Effector memory CD4-positive, alpha-beta T cell (primary cell): ENCODE data around the gene XRCC3.

Source experiments
- DNase-seq, 3 donors: peaks; one replicate each; pipeline ENCODE4 v3.0.0-alpha.2; 2020
- H3K27ac ChIP-seq: 2 replicates; pipeline ENCODE4 v1.7.0; 2013; ENCODE audit warnings: mild to moderate bottlenecking, low read length, moderate library complexity; ENCODE audit not compliant: insufficient read depth, poor library complexity, severe bottlenecking
- H3K27me3 ChIP-seq: replicated peaks from 2 replicates; pipeline ENCODE4 v1.7.0; 2013; ENCODE audit warnings: mild to moderate bottlenecking, low read length; ENCODE audit not compliant: insufficient read depth, control insufficient read depth, poor library complexity, severe bottlenecking
- H3K36me3 ChIP-seq: 2 replicates; pipeline ENCODE4 v1.7.0; 2013; ENCODE audit warnings: mild to moderate bottlenecking, low read length, moderate library complexity; ENCODE audit not compliant: control insufficient read depth, insufficient read depth
- H3K4me1 ChIP-seq: 2 replicates; pipeline ENCODE4 v1.7.0; 2013; ENCODE audit warnings: low read length, mild to moderate bottlenecking; ENCODE audit not compliant: control insufficient read depth, insufficient read depth, poor library complexity, severe bottlenecking
- H3K4me3 ChIP-seq: 2 replicates; pipeline ENCODE4 v1.7.0; 2013; ENCODE audit warnings: low read length, low read depth, mild to moderate bottlenecking; ENCODE audit not compliant: insufficient read depth, poor library complexity, severe bottlenecking
- H3K9me3 ChIP-seq: 2 replicates; pipeline ENCODE4 v1.7.0; 2013; ENCODE audit warnings: mild to moderate bottlenecking, low read length, moderate library complexity; ENCODE audit not compliant: control insufficient read depth

The XRCC3 gene

GRCh38 chr14:103686831-103687485, 28.3 kb downstream of the XRCC3 start:
- Histone ChIP-seq H3K27me3 (no peaks in the 10 kb centered on the region), H3K4me1 (no peaks in the 10 kb centered on the region), H3K36me3 (peaks cover 48% of the 10 kb centered on the region), H3K9me3 (no peaks in the 10 kb centered on the region), H3K27ac (no peak overlapping the region), H3K4me3 (no peak overlapping the region)
- DNase-seq = no peak

GRCh38 chr14:103685276-103686211, 29.7 kb downstream of the XRCC3 start:
- no peaks in the 10 kb centered on the region for H3K4me1 ChIP-seq
- no peak overlapping the region for H3K27ac ChIP-seq
- no peaks in the 10 kb centered on the region for H3K9me3 ChIP-seq
- no peaks in the 10 kb centered on the region for H3K27me3 ChIP-seq
- DNase-seq = no peak
- H3K36me3 ChIP-seq = peaks cover 56% of the 10 kb centered on the region
- H3K4me3 ChIP-seq = no peak overlapping the region

GRCh38 chr14:103684871-103685270, 30.4 kb downstream of the XRCC3 start:
- DNase-seq = no peak
- Histone ChIP-seq H3K27me3 (no peaks in the 10 kb centered on the region), H3K36me3 (peaks cover 62% of the 10 kb centered on the region)

DNA sequence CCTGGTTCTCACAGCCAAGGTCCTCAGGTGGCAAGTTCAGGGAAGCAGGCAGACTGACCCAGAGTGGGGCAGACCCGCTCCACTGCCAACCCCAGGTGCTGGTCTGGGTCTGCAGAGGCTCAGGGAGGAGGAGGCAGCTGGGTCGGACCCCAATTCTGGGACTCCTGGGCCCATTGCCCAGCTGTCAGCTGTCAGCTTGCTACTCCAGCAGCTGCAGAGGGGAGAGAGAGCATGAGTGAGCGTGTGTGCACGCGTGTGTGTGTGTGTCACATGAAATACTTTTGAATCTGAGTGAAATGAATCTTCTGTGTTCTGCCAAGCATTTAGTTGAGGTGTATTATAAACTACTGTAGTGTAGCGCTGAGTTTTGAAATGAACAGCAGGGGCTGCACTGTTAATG, 30.8 kb downstream of the XRCC3 start:
- Histone ChIP-seq H3K4me3 (no peak overlapping the region), H3K36me3 (peaks cover 66% of the 10 kb centered on the region)

More at GRCh38 chr14:103684871-103685270, 30.4 kb downstream of the XRCC3 start:
- Histone ChIP-seq H3K4me1 (no peaks in the 10 kb centered on the region), H3K9me3 (no peaks in the 10 kb centered on the region), H3K4me3 (no peak overlapping the region), H3K27ac (no peak overlapping the region)

DNA sequence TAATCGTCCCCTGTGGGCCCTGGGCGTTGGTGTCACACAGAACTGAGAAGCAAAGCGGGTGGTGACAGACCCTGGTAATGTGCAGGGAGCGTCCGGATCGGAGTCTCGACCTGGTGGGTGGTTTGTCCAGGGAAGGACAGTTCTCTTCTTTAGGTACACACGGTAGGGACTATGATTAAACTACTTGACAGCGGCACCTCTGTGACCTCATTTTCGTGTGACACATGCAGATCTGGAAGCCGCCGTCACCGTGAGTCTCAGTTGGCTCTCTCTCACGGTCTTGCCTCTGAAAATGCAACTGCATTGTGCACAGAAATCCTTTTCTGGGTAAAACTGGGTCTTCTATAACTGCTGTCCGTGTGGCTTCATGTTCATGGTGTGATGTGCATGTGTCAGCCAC, 32.1 kb downstream of the XRCC3 start:
- no peaks in the 10 kb centered on the region for H3K4me1 ChIP-seq
- no peak overlapping the region for H3K27ac ChIP-seq
- H3K9me3 ChIP-seq = no peaks in the 10 kb centered on the region
- no peak overlapping the region for H3K4me3 ChIP-seq
- DNase-seq = no peak
- H3K27me3 ChIP-seq = no peaks in the 10 kb centered on the region
- peaks cover 79% of the 10 kb centered on the region for H3K36me3 ChIP-seq

More for the DNA sequence above, 30.8 kb downstream of the XRCC3 start:
- H3K27me3 ChIP-seq = no peaks in the 10 kb centered on the region
- no peak overlapping the region for H3K27ac ChIP-seq
- DNase-seq = no peak
- H3K4me1 ChIP-seq = no peaks in the 10 kb centered on the region
- H3K9me3 ChIP-seq = no peaks in the 10 kb centered on the region

DNA sequence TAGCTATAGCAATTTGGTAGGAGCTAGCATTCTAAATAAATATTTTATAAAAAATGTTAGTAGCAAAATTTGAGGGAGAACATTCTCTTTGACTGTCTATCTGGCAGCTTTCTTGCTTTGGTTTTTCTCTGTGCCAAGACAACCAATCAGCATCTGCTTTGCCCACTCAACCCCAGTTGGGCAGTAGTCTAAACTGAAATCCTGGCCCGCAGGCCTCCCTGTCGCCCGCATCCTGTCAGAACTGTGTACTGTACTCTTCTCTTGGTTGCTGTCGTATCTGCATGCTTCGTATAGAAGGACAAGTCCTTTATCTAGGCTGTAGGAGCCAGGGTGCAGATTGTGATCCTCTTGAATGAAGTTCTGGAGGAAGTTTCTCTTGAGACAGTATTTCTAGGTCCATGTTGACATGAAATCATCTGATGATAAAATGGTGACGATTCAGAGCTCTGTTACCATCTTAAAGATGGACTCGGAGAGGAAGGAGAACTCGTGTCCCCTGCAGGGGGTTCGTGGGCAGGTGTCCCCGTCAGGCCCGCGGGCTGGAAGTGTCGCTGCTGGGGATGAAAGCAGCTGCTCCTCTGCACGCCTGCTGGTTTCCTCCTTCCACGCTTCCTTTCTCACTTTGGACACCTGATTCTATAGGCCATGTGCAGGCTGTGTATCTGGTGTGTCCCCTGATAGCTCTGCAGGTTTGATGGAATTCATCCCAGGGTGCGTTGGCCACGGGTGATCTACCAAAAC, 34.6 kb downstream of the XRCC3 start:
- no peak for DNase-seq
- H3K4me1 ChIP-seq = no peaks in the 10 kb centered on the region
- H3K27me3 ChIP-seq = no peaks in the 10 kb centered on the region
- H3K27ac ChIP-seq = no peak overlapping the region
- H3K4me3 ChIP-seq = no peak overlapping the region
- peaks cover 84% of the 10 kb centered on the region for H3K36me3 ChIP-seq
- no peaks in the 10 kb centered on the region for H3K9me3 ChIP-seq

DNA sequence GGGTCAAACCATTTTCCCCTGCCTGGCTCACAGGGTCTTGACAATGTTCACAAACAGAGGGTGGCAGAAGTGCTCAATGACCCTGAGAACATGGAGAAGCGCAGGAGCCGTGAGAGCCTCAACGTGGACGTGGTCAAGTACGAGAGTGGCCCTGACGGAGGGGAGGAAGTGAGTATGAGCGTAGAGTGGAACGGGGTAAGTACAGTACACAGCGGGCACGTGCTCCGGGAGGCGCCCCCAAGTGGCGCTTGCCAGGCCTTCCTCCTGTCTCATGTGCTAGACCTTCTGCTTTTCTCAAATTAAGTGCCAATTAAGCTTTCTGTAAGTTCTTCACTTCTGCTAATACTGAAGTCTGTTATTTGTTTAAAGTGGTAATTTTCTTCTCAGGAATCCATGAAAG, 35.9 kb downstream of the XRCC3 start:
- Histone ChIP-seq H3K36me3 (peaks cover 82% of the 10 kb centered on the region), H3K4me1 (no peaks in the 10 kb centered on the region), H3K27ac (no peak overlapping the region), H3K27me3 (no peaks in the 10 kb centered on the region), H3K4me3 (no peak overlapping the region), H3K9me3 (no peaks in the 10 kb centered on the region)
- DNase-seq = no peak

DNA sequence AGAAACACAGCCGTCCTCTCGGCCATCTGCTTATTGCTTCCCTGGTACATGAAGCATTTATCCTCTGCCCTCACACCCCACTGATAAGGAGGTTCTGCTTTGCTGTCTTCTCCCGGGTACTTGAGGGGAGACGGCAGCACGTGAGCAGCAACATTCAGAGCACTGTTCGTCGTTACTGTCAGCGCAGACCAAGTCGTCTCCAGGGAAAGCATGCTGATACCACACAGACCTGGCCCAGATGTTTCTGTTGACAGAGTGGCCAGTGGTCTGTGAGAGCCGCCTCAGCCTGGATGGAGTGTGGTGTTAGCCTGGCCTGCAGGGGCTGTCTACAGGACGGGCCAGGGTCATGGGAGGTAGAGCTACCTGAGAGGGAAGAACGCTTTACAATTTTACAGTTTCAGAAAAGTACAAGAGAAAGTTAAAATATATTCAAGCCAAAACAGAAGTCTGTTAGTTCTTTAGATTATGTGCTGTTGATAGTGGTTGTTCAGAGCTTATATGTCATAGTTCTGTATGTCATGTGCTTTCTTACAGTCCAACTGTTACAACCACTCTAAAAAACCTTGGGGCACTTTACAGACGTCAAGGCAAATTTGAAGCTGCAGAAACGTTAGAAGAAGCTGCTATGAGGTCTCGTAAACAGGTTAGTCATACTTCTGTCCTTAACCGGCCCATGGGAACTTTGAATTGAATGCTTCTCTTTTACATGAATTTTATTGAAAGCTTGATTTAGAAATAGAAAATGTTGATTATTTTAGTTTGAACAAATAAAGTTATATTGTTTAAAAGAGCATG, 38.2 kb downstream of the XRCC3 start:
- Histone ChIP-seq H3K36me3 (peaks cover 90% of the 10 kb centered on the region), H3K4me3 (no peak overlapping the region), H3K4me1 (no peaks in the 10 kb centered on the region), H3K9me3 (no peaks in the 10 kb centered on the region), H3K27ac (no peak overlapping the region), H3K27me3 (no peaks in the 10 kb centered on the region)
- DNase-seq = no peak

- peaks cover 94% of the 10 kb centered on the region for H3K36me3 ChIP-seq
- H3K9me3 ChIP-seq = no peaks in the 10 kb centered on the region
Observed at GRCh38 chr14:103675957-103676356, 39.3 kb downstream of the XRCC3 start.

More at GRCh38 chr14:103675957-103676356, 39.3 kb downstream of the XRCC3 start:
- Histone ChIP-seq H3K4me3 (no peak overlapping the region), H3K27ac (no peak overlapping the region), H3K4me1 (no peaks in the 10 kb centered on the region), H3K27me3 (no peaks in the 10 kb centered on the region)
- DNase-seq = no peak
